Endothelial cell of umbilical vein (primary cell): ENCODE data around the gene PFDN1. TPM values are rescaled to one million over a fixed set of nuclear protein-coding genes. Genes with fewer than 3 reads are reported as not detected.

Experiments used
- BruUV-seq: library from RNA; stranded (reverse); fragments of 400-500 nt; replicated peaks from 2 replicates; lab custom pipeline; 2021; lab: Mats Ljungman, UMichigan
- CTCF ChIA-PET: fragments of 300-600, 350-600 bp; sonication (Branson Sonifier 250); formaldehyde crosslinking; loops from one replicate; lab custom pipeline; 2021; ENCODE audit warnings: antibody characterized with exemption, inconsistent platforms; lab: Charles Lee
- POLR2A ChIA-PET: fragments of 300-600, 350-600 bp; sonication (Branson Sonifier 250); formaldehyde crosslinking; loops from one replicate; lab custom pipeline; 2021; ENCODE audit warnings: antibody characterized with exemption, inconsistent platforms; lab: Charles Lee
- DNase-seq: peaks from one replicate; pipeline ENCODE4 v3.0.0-alpha.2; 2011; ENCODE audit warnings: low read depth, low spot score
- FAIRE-seq: peaks from 2 replicates; lab custom pipeline; 2011; peaks lifted over from hg19 to GRCh38; lab: Jason Lieb, UNC
- H2AFZ ChIP-seq: 2 replicates; pipeline ENCODE4 v1.6.0; 2012; ENCODE audit warnings: low read depth, low read length, control low read depth, inconsistent platforms
- H3K27ac ChIP-seq: 2 replicates; pipeline ENCODE4 v1.5.1; 2011; ENCODE audit warnings: low read depth, mild to moderate bottlenecking, control low read depth, low read length, moderate library complexity; ENCODE audit not compliant: insufficient read depth
- H3K27me3 ChIP-seq, 2 experiments: 2 replicates each; pipeline versions ENCODE4 v1.6.0 to v1.6.1; 2011; ENCODE audit warnings: low read length in 2 of 2, mixed read lengths in 1 of 2; ENCODE audit not compliant: control insufficient read depth in 2 of 2, insufficient read depth in 2 of 2
- H3K36me3 ChIP-seq, 2 experiments: 2 replicates in 1 of 2; 3 replicates in 1 of 2; pipeline ENCODE4 v1.5.1; 2011; ENCODE audit warnings: low read length in 2 of 2, mild to moderate bottlenecking in 1 of 2, moderate library complexity in 1 of 2; ENCODE audit not compliant: control insufficient read depth in 2 of 2, insufficient read depth in 2 of 2; ENCODE audit errors: extremely low read depth in 1 of 2
- H3K4me1 ChIP-seq: 3 replicates; pipeline ENCODE4 v1.5.1; 2011; ENCODE audit warnings: mild to moderate bottlenecking, low read length; ENCODE audit not compliant: control insufficient read depth, insufficient read depth; ENCODE audit errors: extremely low read depth
- H3K4me2 ChIP-seq: 2 replicates; pipeline ENCODE4 v1.6.1; 2011; ENCODE audit warnings: low read length, control low read depth, mixed read lengths; ENCODE audit not compliant: insufficient read depth
- H3K4me3 ChIP-seq, 3 experiments: fragments of 200-600 bp in 1 of 3; sonication (generic), shearing (Covaris generic) in 1 of 3; replicated peaks in 1 of 3; 2 replicates each; pipeline ENCODE4 v1.5.1; 2011 to 2016; ENCODE audit warnings: control low read depth in 3 of 3, low read length in 3 of 3, mild to moderate bottlenecking in 2 of 3, inconsistent platforms in 1 of 3, low read depth in 1 of 3, moderate library complexity in 1 of 3; ENCODE audit not compliant: insufficient read depth in 1 of 3
- H3K79me2 ChIP-seq: 2 replicates; pipeline ENCODE4 v1.6.0; 2012; ENCODE audit warnings: low read length, inconsistent platforms; ENCODE audit not compliant: control insufficient read depth, insufficient read depth
- H3K9ac ChIP-seq: replicated peaks from 2 replicates; pipeline ENCODE3; 2011; ENCODE audit warnings: low read length, control low read depth; ENCODE audit not compliant: insufficient read depth; ENCODE audit errors: extremely low read depth
- H3K9me1 ChIP-seq: replicated peaks from 3 replicates; pipeline ENCODE4 v1.6.0; 2011; ENCODE audit warnings: mild to moderate bottlenecking, low read length; ENCODE audit not compliant: control insufficient read depth, insufficient read depth; ENCODE audit errors: extremely low read depth
- H3K9me3 ChIP-seq: replicated peaks from 2 replicates; pipeline ENCODE4 v1.5.1; 2012; ENCODE audit warnings: low read length, inconsistent platforms; ENCODE audit not compliant: control insufficient read depth, insufficient read depth
- H4K20me1 ChIP-seq: replicated peaks from 2 replicates; pipeline ENCODE3; 2011; ENCODE audit warnings: mild to moderate bottlenecking, low read length; ENCODE audit not compliant: control insufficient read depth, insufficient read depth; ENCODE audit errors: extremely low read depth
- CTCF ChIP-seq, 2 donors: IDR thresholded peaks; 1 replicate in 1 of 2; 2 replicates in 1 of 2; pipeline ENCODE4 v1.5.1; 2011; ENCODE audit warnings: low read length in 2 of 2, mild to moderate bottlenecking in 2 of 2, moderate library complexity in 2 of 2, control low read depth in 1 of 2, inconsistent platforms in 1 of 2, low read depth in 1 of 2; ENCODE audit not compliant: insufficient read depth in 1 of 2; ENCODE audit errors: extremely low read depth in 1 of 2
- EZH2 ChIP-seq: IDR thresholded peaks from 2 replicates; pipeline ENCODE4 v1.6.1; 2012; ENCODE audit warnings: borderline replicate concordance, low read depth, mild to moderate bottlenecking, moderate library complexity, low read length, inconsistent platforms; ENCODE audit not compliant: severe bottlenecking
- FOS ChIP-seq: IDR thresholded peaks from 2 replicates; pipeline ENCODE4 v1.6.1; 2011; ENCODE audit warnings: mild to moderate bottlenecking, low read length, moderate library complexity, borderline replicate concordance; ENCODE audit not compliant: insufficient read depth
- GATA2 ChIP-seq: IDR thresholded peaks from 2 replicates; pipeline ENCODE4 v1.7.0; 2011; ENCODE audit warnings: low read depth, mild to moderate bottlenecking, moderate library complexity, mixed read lengths, low read length; ENCODE audit not compliant: insufficient read length, insufficient read depth
- JUN ChIP-seq: IDR thresholded peaks from 2 replicates; pipeline ENCODE4 v1.6.1; 2011; ENCODE audit warnings: borderline replicate concordance, low read depth; ENCODE audit not compliant: insufficient read length, insufficient read depth
- MAX ChIP-seq: IDR thresholded peaks from 2 replicates; pipeline ENCODE4 v1.6.1; 2011; ENCODE audit not compliant: insufficient read depth, insufficient read length
- MYC ChIP-seq: IDR thresholded peaks from one replicate; pipeline ENCODE4 v1.6.1; 2011; ENCODE audit warnings: mild to moderate bottlenecking, low read depth, low read length
- POLR2A ChIP-seq: IDR thresholded peaks from 2 replicates; pipeline ENCODE4 v1.6.1; 2012; ENCODE audit warnings: low read depth, mild to moderate bottlenecking, control low read depth, low read length
- POLR2AphosphoS5 ChIP-seq: IDR thresholded peaks from 2 replicates; pipeline ENCODE4 v1.6.1; 2012; ENCODE audit warnings: low read depth, mild to moderate bottlenecking, control low read depth, low read length, moderate library complexity; ENCODE audit not compliant: insufficient read depth
- dilution Hi-C: fragments of 300-500 bp; cut with MboI; formaldehyde crosslinking; loops from one replicate; pipeline ENCODE4 v1.15.0; 2019; ENCODE audit warnings: low sequenced_read_pairs; ENCODE audit not compliant: extremely low pct_ligation_motif_present
- intact Hi-C: fragments of 100-400 bp; cut with micrococcal nuclease; formaldehyde crosslinking; loops from one replicate; pipeline ENCODE4 v1.10.0; 2022
- polyA plus RNA-seq, 4 experiments: library from polyadenylated mRNA; depleted of rRNA in 3 of 4; stranded (reverse) in 3 of 4; unstranded in 1 of 4; fragments of >200 nt; gene quantifications; 2 replicates each; pipeline versions ENCODE4 v1.2.1 to v1.2.3, GENCODE V29; 2011 to 2012; ENCODE audit warnings: missing spikeins in 1 of 4
- total RNA-seq: library from RNA; stranded (reverse); gene quantifications from 2 replicates; pipeline ENCODE4 v1.2.3, GENCODE V29; 2021

PFDN1 gene
- total and polyA plus RNA-seq, 2 donors (not counting 3 experiments of a cell fraction or from before 2014, with no cell fraction given) = 107 to 158 TPM

GRCh38 chr5:140287801-140288521 is 14.9 kb downstream of the PFDN1 start:
- Histone ChIP-seq H3K9ac (no peak overlapping the region), H3K27ac (no peak overlapping the region), H2AFZ (no peak overlapping the region), H3K9me3 (no peaks in the 10 kb centered on the region), H3K4me2 (no peak overlapping the region), H3K4me1 (peaks cover 20% of the 10 kb centered on the region), H3K9me1 (no peaks in the 10 kb centered on the region), H3K79me2 (peaks cover 83% of the 10 kb centered on the region), H3K27me3 (no peaks in the 10 kb centered on the region), H3K36me3 (no peaks in the 10 kb centered on the region), H4K20me1 (peaks cover 5% of the 10 kb centered on the region), H3K4me3 (no peak overlapping the region)
- no TSS peak for BruUV-seq
- DNase-seq (no peak), FAIRE-seq (no peak)
- CTCF ChIA-PET = interaction anchor here (1.0 to 1.6 kb wide), 6 partner anchors 10 to 71 kb away, joined by 3 to 6 read pairs (median 4); partner anchors contain the start of gene HBEGF
- dilution Hi-C loops (no loop called here), intact Hi-C loops (no loop called here)
- POLR2A ChIA-PET = no interaction called here
- TF ChIP-seq CTCF (IDR thresholded peaks at IDR 0.05; ENCODE audit: extremely low read depth in 1 of 2, insufficient read depth in 1 of 2, low read depth in 1 of 2, low read length in 2 of 2) (no peak), GATA2 (no peak), POLR2A (no peak), JUN (no peak), EZH2 (no peak), MYC (no peak), MAX (no peak), POLR2AphosphoS5 (no peak), FOS (no peak)
